ENCODE measurements around the gene E2F2. TPM values are rescaled to one million over a fixed set of nuclear protein-coding genes. Genes with fewer than 3 reads are reported as not detected.

The E2F2 gene
- total and polyA plus RNA-seq, 2 of the 13 experiments (the other 11 are each of a cell fraction or from before 2014, with no cell fraction given): 0.65 to 6.6 TPM

DNA sequence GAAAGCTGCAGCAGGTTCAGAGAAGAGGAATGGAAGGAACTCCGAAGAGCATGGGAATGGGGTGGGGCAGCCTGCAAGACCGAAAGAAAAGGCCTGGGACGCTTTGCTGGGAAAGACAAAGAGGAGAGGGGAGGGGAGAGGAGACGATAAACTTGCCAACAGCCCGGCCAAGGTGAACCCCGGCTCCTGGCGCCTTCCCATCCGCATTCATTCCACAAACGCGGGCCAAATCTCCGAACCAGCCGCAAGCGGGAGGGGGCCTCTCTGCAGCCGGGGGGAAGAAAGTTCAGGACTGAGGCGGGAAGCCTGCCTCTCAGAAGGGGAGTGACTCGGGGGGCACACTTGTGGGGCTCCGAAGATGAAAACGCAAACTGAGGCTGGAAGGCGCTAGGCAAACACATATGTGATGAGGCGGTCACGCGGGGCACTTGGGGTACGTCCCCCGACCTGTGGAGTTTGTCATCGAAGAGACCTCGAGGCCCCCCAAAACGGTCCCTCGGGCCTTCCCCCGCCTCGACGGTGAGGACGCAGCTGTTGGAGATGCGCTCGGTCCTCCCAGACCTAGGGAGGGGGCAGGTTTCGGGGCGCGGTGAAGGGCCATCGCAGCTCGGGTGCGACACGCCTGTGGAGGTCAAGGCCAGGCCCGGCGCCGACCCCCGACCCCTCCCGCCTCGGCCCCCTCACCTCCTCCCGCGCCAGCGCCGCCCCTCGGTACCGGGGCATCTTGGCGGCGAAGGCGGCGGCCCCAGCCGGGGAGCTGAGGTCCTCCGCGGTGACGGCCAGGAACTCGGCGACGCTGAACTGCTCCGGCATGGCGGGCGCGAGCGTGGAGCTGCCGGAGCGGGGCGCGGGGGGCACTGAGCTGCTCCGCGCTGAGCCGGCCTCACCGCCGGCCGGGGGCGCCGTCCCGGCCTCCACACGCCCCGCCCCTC is 47.4 kb downstream of the E2F2 start, which contains the start of gene ASAP3 (continued):
- TF ChIP-seq, protein P1, sequence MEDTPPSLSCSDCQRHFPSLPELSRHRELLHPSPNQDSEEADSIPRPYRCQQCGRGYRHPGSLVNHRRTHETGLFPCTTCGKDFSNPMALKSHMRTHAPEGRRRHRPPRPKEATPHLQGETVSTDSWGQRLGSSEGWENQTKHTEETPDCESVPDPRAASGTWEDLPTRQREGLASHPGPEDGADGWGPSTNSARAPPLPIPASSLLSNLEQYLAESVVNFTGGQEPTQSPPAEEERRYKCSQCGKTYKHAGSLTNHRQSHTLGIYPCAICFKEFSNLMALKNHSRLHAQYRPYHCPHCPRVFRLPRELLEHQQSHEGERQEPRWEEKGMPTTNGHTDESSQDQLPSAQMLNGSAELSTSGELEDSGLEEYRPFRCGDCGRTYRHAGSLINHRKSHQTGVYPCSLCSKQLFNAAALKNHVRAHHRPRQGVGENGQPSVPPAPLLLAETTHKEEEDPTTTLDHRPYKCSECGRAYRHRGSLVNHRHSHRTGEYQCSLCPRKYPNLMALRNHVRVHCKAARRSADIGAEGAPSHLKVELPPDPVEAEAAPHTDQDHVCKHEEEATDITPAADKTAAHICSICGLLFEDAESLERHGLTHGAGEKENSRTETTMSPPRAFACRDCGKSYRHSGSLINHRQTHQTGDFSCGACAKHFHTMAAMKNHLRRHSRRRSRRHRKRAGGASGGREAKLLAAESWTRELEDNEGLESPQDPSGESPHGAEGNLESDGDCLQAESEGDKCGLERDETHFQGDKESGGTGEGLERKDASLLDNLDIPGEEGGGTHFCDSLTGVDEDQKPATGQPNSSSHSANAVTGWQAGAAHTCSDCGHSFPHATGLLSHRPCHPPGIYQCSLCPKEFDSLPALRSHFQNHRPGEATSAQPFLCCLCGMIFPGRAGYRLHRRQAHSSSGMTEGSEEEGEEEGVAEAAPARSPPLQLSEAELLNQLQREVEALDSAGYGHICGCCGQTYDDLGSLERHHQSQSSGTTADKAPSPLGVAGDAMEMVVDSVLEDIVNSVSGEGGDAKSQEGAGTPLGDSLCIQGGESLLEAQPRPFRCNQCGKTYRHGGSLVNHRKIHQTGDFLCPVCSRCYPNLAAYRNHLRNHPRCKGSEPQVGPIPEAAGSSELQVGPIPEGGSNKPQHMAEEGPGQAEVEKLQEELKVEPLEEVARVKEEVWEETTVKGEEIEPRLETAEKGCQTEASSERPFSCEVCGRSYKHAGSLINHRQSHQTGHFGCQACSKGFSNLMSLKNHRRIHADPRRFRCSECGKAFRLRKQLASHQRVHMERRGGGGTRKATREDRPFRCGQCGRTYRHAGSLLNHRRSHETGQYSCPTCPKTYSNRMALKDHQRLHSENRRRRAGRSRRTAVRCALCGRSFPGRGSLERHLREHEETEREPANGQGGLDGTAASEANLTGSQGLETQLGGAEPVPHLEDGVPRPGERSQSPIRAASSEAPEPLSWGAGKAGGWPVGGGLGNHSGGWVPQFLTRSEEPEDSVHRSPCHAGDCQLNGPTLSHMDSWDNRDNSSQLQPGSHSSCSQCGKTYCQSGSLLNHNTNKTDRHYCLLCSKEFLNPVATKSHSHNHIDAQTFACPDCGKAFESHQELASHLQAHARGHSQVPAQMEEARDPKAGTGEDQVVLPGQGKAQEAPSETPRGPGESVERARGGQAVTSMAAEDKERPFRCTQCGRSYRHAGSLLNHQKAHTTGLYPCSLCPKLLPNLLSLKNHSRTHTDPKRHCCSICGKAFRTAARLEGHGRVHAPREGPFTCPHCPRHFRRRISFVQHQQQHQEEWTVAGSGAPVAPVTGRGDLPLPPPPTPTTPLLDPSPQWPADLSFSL (CRISPR knock-in tag; IDR thresholded peaks at IDR 0.05): no peak
- peak; percentile 23; the same call in 1 of the 2 replicates for TF ChIP-seq ZNF768 (CRISPR knock-in tag; IDR thresholded peaks at IDR 0.05)
- TF ChIP-seq, protein P2, sequence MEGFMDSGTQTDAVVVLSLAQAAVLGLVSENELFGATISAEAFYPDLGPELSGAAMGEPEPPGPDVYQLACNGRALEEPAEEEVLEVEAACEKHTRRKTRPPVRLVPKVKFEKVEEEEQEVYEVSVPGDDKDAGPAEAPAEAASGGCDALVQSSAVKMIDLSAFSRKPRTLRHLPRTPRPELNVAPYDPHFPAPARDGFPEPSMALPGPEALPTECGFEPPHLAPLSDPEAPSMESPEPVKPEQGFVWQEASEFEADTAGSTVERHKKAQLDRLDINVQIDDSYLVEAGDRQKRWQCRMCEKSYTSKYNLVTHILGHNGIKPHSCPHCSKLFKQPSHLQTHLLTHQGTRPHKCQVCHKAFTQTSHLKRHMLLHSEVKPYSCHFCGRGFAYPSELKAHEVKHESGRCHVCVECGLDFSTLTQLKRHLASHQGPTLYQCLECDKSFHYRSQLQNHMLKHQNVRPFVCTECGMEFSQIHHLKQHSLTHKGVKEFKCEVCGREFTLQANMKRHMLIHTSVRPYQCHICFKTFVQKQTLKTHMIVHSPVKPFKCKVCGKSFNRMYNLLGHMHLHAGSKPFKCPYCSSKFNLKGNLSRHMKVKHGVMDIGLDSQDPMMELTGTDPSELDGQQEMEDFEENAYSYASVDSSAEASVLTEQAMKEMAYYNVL (CRISPR knock-in tag; IDR thresholded peaks at IDR 0.05; ENCODE audit: borderline replicate concordance): peak; percentile 24; the same call in 1 of the 2 replicates
- TF ChIP-seq, protein P3, sequence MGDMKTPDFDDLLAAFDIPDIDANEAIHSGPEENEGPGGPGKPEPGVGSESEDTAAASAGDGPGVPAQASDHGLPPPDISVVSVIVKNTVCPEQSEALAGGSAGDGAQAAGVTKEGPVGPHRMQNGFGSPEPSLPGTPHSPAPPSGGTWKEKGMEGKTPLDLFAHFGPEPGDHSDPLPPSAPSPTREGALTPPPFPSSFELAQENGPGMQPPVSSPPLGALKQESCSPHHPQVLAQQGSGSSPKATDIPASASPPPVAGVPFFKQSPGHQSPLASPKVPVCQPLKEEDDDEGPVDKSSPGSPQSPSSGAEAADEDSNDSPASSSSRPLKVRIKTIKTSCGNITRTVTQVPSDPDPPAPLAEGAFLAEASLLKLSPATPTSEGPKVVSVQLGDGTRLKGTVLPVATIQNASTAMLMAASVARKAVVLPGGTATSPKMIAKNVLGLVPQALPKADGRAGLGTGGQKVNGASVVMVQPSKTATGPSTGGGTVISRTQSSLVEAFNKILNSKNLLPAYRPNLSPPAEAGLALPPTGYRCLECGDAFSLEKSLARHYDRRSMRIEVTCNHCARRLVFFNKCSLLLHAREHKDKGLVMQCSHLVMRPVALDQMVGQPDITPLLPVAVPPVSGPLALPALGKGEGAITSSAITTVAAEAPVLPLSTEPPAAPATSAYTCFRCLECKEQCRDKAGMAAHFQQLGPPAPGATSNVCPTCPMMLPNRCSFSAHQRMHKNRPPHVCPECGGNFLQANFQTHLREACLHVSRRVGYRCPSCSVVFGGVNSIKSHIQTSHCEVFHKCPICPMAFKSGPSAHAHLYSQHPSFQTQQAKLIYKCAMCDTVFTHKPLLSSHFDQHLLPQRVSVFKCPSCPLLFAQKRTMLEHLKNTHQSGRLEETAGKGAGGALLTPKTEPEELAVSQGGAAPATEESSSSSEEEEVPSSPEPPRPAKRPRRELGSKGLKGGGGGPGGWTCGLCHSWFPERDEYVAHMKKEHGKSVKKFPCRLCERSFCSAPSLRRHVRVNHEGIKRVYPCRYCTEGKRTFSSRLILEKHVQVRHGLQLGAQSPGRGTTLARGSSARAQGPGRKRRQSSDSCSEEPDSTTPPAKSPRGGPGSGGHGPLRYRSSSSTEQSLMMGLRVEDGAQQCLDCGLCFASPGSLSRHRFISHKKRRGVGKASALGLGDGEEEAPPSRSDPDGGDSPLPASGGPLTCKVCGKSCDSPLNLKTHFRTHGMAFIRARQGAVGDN (CRISPR knock-in tag; IDR thresholded peaks at IDR 0.05): peak; percentile 70
- peak; percentile 24; the same call in 1 of the 2 replicates for TF ChIP-seq KMT2A (CRISPR knock-in tag; IDR thresholded peaks at IDR 0.05)
- no peak for TF ChIP-seq NAIF1 (CRISPR knock-in tag; IDR thresholded peaks at IDR 0.05; ENCODE audit: borderline replicate concordance)
- TF ChIP-seq ZNF160 (CRISPR knock-in tag; IDR thresholded peaks at IDR 0.05): 0 out of 2 replicates have a peak, but pooled peaks have one; percentile 26
- no peak for TF ChIP-seq CAMTA2 (CRISPR knock-in tag; IDR thresholded peaks at IDR 0.05; ENCODE audit: borderline replicate concordance)
- TF ChIP-seq, protein P4, sequence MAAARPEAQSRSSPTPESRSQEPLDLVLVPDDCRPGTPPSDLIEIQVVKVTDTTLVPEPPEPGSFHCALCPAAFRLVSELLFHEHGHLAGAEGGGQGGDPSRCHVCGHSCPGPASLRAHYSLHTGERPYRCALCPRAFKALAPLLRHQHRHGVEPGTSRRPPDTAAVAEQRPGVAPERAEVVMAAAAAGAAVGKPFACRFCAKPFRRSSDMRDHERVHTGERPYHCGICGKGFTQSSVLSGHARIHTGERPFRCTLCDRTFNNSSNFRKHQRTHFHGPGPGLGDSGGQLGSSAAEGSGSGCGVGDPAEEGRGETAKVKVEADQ (CRISPR knock-in tag; IDR thresholded peaks at IDR 0.05; ENCODE audit: borderline replicate concordance): no peak
- TF ChIP-seq DNMT3B (CRISPR knock-in tag; conservative IDR thresholded peaks at IDR 0.05): no peak
- TF ChIP-seq ZFP36L1 (CRISPR knock-in tag; IDR thresholded peaks at IDR 0.05): no peak

All from HepG2 (cell line).